HepG2 (cell line): ENCODE data around the gene NGDN. TPM values are rescaled to one million over a fixed set of nuclear protein-coding genes. Genes with fewer than 3 reads are reported as not detected.

Experiments
- CCAR2 ChIP-seq: fragments of 200-400 bp; formaldehyde crosslinking; optimal IDR thresholded peaks from 2 replicates; pipeline ENCODE3; 2018; ENCODE audit warnings: low read depth, mild to moderate bottlenecking, low read length, moderate library complexity
- CREB1 ChIP-seq, 2 experiments: fragments of 450-650 bp in 1 of 2; IDR thresholded peaks; 2 replicates each; pipeline ENCODE4 v1.6.1; 2016 to 2017; ENCODE audit warnings: control low read depth in 1 of 2, mild to moderate bottlenecking in 1 of 2, missing compliant biosample characterization in 1 of 2, missing genetic modification characterization in 1 of 2
- FOXM1 ChIP-seq: sonication (generic); formaldehyde crosslinking; IDR thresholded peaks from 2 replicates; pipeline ENCODE4 v1.5.0; 2020; ENCODE audit warnings: missing genetic modification reagents
- HINFP ChIP-seq: sonication (generic); formaldehyde crosslinking; IDR thresholded peaks from 2 replicates; pipeline ENCODE4 v1.4.0; 2020; ENCODE audit warnings: low read depth, mild to moderate bottlenecking, missing genetic modification reagents
- IKZF1 ChIP-seq: fragments of 450-650 bp; IDR thresholded peaks from 2 replicates; pipeline ENCODE4 v1.7.1; 2016
- IRF2 ChIP-seq: IDR thresholded peaks from 2 replicates; pipeline ENCODE4 v1.6.1; 2018; ENCODE audit warnings: missing genetic modification reagents, missing compliant biosample characterization
- ISX ChIP-seq: sonication (generic); formaldehyde crosslinking; conservative IDR thresholded peaks from 2 replicates; pipeline ENCODE4 v1.5.0; 2020; ENCODE audit warnings: missing genetic modification reagents
- JUND ChIP-seq: sonication (generic); formaldehyde crosslinking; IDR thresholded peaks from 2 replicates; pipeline ENCODE4 v1.8.0; 2022; ENCODE audit warnings: mild to moderate bottlenecking, missing genetic modification reagents
- KLF9 ChIP-seq: IDR thresholded peaks from 2 replicates; pipeline ENCODE4 v1.6.1; 2016; ENCODE audit warnings: low read depth
- MED1 ChIP-seq: sonication (generic); formaldehyde crosslinking; IDR thresholded peaks from 2 replicates; pipeline ENCODE4 v1.4.0; 2020; ENCODE audit warnings: missing genetic modification reagents
- MTF1 ChIP-seq: sonication (generic); formaldehyde crosslinking; IDR thresholded peaks from 2 replicates; pipeline ENCODE4 v1.5.0; 2020; ENCODE audit warnings: missing genetic modification reagents
- MYPOP ChIP-seq: sonication (generic); formaldehyde crosslinking; IDR thresholded peaks from 2 replicates; pipeline ENCODE4 v1.8.1; 2023; ENCODE audit warnings: mild to moderate bottlenecking, moderate library complexity, missing genetic modification reagents
- NFIC ChIP-seq: IDR thresholded peaks from 2 replicates; pipeline ENCODE4 v1.6.1; 2012; ENCODE audit warnings: mild to moderate bottlenecking, low read length, inconsistent platforms
- PRDM15 ChIP-seq: sonication (generic); formaldehyde crosslinking; IDR thresholded peaks from 2 replicates; pipeline ENCODE4 v1.4.0; 2020; ENCODE audit warnings: missing genetic modification reagents
- SIX4 ChIP-seq: sonication (generic); formaldehyde crosslinking; IDR thresholded peaks from 2 replicates; pipeline ENCODE4 v1.4.0; 2020; ENCODE audit warnings: missing genetic modification reagents
- SNRNP70 ChIP-seq: fragments of 200-400 bp; formaldehyde crosslinking; IDR thresholded peaks from 2 replicates; pipeline ENCODE4 v1.6.1; 2017; ENCODE audit warnings: mild to moderate bottlenecking, low read depth, low read length, moderate library complexity
- SP2 ChIP-seq: sonication (generic); formaldehyde crosslinking; IDR thresholded peaks from 2 replicates; pipeline ENCODE4 v1.5.1; 2020; ENCODE audit warnings: mild to moderate bottlenecking, missing genetic modification reagents
- TCF7L2 ChIP-seq: IDR thresholded peaks from 2 replicates; pipeline ENCODE4 v1.6.1; 2011; ENCODE audit warnings: mild to moderate bottlenecking, low read depth, low read length, moderate library complexity
- TFE3 ChIP-seq: IDR thresholded peaks from 2 replicates; pipeline ENCODE4 v1.6.1; 2016
- THYN1 ChIP-seq: sonication (generic); formaldehyde crosslinking; IDR thresholded peaks from 2 replicates; pipeline ENCODE4 v1.8.1; 2023; ENCODE audit warnings: low read depth, mild to moderate bottlenecking, moderate library complexity, missing genetic modification reagents, borderline replicate concordance
- ZBTB21 ChIP-seq: sonication (generic); formaldehyde crosslinking; IDR thresholded peaks from 2 replicates; pipeline ENCODE4 v1.4.0; 2020; ENCODE audit warnings: missing genetic modification reagents
- ZBTB7A ChIP-seq: sonication (generic); formaldehyde crosslinking; IDR thresholded peaks from 2 replicates; pipeline ENCODE4 v1.8.0; 2022; ENCODE audit warnings: mild to moderate bottlenecking, missing genetic modification reagents
- ZNF577 ChIP-seq: sonication (generic); formaldehyde crosslinking; IDR thresholded peaks from 2 replicates; pipeline ENCODE4 v1.4.0; 2020; ENCODE audit warnings: mild to moderate bottlenecking, low read depth, missing genetic modification reagents, borderline replicate concordance
- ZNF670 ChIP-seq: sonication (generic); formaldehyde crosslinking; IDR thresholded peaks from 2 replicates; pipeline ENCODE4 v1.8.0; 2022; ENCODE audit warnings: mild to moderate bottlenecking, missing genetic modification reagents, borderline replicate concordance
- ZNF678 ChIP-seq: sonication (generic); formaldehyde crosslinking; IDR thresholded peaks from 2 replicates; pipeline ENCODE4 v1.4.0; 2020; ENCODE audit warnings: mild to moderate bottlenecking, missing genetic modification reagents
- polyA plus RNA-seq, 8 experiments: library from polyadenylated mRNA; depleted of rRNA in 3 of 8; stranded (reverse) in 7 of 8; unstranded in 1 of 8; fragments of >200 nt; fragmentation: Illumina TruSeq in 4 of 8; extraction: Trizol in 4 of 8; gene quantifications; 2 replicates each; pipeline versions ENCODE4 v1.2.1 to v1.2.3, GENCODE V29; 2011 to 2016; ENCODE audit warnings: low read depth in 4 of 8, missing spikeins in 1 of 8, mixed read lengths in 1 of 8; ENCODE audit not compliant: insufficient read depth in 1 of 8
- total RNA-seq, 5 experiments: library from RNA; depleted of rRNA; stranded (reverse); fragments of >200 nt; fragmentation: Illumina TruSeq; extraction: Trizol; gene quantifications; 2 replicates each; pipeline ENCODE4 v1.2.3, GENCODE V29; 2016; ENCODE audit warnings: low read depth in 1 of 5

Gene NGDN
- total and polyA plus RNA-seq, 2 of the 13 experiments (the other 11 are each of a cell fraction or from before 2014, with no cell fraction given) = 154 to 216 TPM

GRCh38 chr14:23469906-23470403 lies 452 bp downstream of the NGDN start (continued):
- TF ChIP-seq PRDM15 (CRISPR knock-in tag) (no peak), IRF2 (CRISPR knock-in tag) (no peak), TCF7L2 (no peak), NFIC (peak; percentile 20; the same call in 1 of the 2 replicates), SP2 (CRISPR knock-in tag) (no peak), KLF9 (CRISPR knock-in tag) (no peak), CREB1 (IDR thresholded peaks at IDR 0.05) (no peak), CREB1 (CRISPR knock-in tag; IDR thresholded peaks at IDR 0.05) (0 out of 2 replicates have a peak, but pooled peaks have one; percentile 78), SNRNP70 (no peak), IKZF1 (no peak), ZBTB7A (CRISPR knock-in tag) (no peak), FOXM1 (CRISPR knock-in tag) (no peak), SIX4 (CRISPR knock-in tag) (no peak), THYN1 (CRISPR knock-in tag) (no peak), ZBTB21 (CRISPR knock-in tag) (no peak), HINFP (no peak), MTF1 (CRISPR knock-in tag) (no peak), ZNF577 (CRISPR knock-in tag) (no peak), ISX (CRISPR knock-in tag) (no peak), JUND (no peak), MYPOP (CRISPR knock-in tag) (0 out of 2 replicates have a peak, but pooled peaks have one; percentile 15), ZNF678 (CRISPR knock-in tag) (0 out of 2 replicates have a peak, but pooled peaks have one; percentile 62), TFE3 (no peak), ZNF670 (CRISPR knock-in tag) (peak; percentile 68; the same call in 1 of the 2 replicates), MED1 (CRISPR knock-in tag) (no peak), CCAR2 (no peak)
